Uterus (tissue), 2 donors: ENCODE measurements around the gene CRPPA.

Experiments
- CTCF ChIP-seq, 4 experiments: fragments of 200-600 bp in 2 of 4; fragments of 450-650 bp in 2 of 4; sonication (generic) in 2 of 4; IDR thresholded peaks; one replicate each; pipeline ENCODE4 v1.5.1; 2016 to 2019; ENCODE audit warnings: antibody characterized with exemption in 4 of 4, mild to moderate bottlenecking in 2 of 4, moderate library complexity in 1 of 4
- POLR2A ChIP-seq, 2 donors: fragments of 450-650 bp; IDR thresholded peaks; one replicate each; pipeline ENCODE4 v1.6.1; 2016; ENCODE audit warnings: antibody characterized with exemption in 2 of 2, mild to moderate bottlenecking in 1 of 2, moderate library complexity in 1 of 2

- no peak for TF ChIP-seq CTCF (IDR thresholded peaks at IDR 0.05)
- TF ChIP-seq POLR2A (IDR thresholded peaks at IDR 0.05), result no peak
Observed at GRCh38 chr7:16463520-16463919, 42.2 kb upstream of the CRPPA start.
